Germinal center (tissue), 1 donor: ENCODE results near the gene PRSS22.
A peak's percentile ranks its signal among the peaks of the same experiment; 100 is the strongest.

Experiments used
- DNase-seq: peaks from one replicate; pipeline ENCODE4 v3.0.0; 2012; ENCODE audit warnings: mixed read lengths, low spot score

The PRSS22 gene

DNA sequence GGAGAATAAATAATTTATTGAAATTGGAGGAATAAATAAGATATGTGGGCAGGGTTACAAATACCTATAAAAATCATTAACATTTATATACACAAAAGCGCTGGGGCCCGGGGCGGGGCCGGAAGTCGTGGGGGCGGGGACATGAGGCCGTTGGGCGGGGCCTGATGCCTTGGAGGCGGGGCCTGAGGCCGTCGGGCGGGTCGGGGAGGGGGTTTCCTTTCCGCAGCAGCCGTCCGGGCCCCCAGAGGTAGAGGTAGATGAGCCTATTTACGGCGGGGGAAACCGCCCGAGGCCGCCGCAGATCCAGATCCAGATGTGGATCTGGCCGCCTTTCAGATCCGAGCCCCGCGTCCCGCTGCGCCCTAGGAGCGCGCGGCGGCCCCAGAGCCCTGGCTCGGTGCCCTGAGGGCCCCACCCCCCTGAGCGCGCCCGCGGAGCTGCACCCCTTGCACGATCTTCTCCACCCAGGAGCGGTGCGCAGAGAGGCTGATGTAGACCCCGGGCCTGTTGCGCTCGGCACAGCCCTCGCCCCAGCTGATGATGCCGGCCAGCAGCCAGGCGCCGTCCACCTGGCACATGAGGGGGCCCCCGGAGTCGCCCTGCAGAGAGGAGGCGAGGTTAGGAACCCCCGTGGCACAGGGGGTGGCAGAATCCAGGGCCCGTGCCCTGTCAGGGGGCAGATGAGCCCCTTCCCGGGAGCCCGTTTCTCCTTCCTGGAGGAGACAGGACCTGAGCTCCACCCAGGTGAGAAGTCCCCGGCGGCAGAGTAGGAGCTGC lies 5.1 kb downstream of the PRSS22 start:
- no peak for DNase-seq

- no peak for DNase-seq
Measured at GRCh38 chr16:2852003-2852730, 5.8 kb downstream of the PRSS22 start.

GRCh38 chr16:2848933-2849725 lies 8.8 kb downstream of the PRSS22 start:
- DNase-seq = no peak

- no peak for DNase-seq
Measured at GRCh38 chr16:2846511-2847310, 11.3 kb downstream of the PRSS22 start.

DNA sequence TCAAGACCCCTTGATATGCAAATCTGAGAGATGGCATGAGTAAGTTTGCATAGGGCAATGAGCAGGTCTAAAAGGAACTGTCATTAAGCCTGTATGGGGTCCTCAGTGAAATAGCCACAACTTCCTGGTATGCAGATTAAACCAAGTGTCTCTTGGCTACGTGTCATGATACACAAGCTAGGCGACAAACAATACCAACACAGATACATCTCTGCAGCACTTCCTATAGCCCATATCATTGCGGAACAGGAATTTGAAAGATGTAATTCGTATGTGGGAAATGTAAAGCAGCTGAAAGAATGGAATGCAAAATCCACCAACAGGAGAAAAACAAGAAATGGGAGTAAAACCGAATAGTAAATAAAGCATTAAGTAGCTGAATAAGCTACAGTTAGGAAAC lies 12.9 kb downstream of the PRSS22 start:
- DNase-seq = no peak

- DNase-seq = no peak
Measured at GRCh38 chr16:2843526-2843925, 14.4 kb downstream of the PRSS22 start.

DNA sequence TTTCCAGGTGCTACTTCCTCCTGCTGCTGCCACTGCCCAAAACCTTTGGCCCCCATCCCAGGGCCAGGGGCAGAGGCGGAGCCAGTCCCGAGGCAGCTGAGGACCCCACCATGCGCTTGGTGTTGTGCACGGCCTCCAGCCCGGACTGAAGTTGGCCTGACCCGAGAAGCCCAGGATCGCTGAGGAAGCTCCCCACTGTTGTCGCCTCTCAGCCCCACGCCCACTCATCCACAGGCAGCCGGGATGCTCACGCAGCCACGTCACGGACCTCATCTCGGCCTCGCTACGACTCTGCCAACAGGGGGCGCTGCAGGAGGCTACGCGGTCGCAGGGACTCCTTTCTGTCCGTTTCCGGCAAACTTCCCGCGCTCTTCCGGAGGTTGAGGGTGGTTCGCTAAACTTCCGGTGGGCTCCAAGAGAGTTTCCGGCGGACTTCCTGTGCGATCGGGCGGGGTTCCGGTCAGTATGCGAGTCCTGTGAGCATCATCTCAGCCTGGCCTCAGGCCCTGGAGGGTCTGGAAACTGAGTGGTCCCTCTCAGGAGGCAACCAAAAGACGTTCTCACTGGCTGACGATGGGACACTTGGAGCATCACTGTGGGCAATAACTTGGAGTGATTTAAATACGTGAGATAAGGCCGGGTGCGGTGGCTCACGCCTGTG lies 15.5 kb downstream of the PRSS22 start:
- peak; percentile 35 for DNase-seq

DNA sequence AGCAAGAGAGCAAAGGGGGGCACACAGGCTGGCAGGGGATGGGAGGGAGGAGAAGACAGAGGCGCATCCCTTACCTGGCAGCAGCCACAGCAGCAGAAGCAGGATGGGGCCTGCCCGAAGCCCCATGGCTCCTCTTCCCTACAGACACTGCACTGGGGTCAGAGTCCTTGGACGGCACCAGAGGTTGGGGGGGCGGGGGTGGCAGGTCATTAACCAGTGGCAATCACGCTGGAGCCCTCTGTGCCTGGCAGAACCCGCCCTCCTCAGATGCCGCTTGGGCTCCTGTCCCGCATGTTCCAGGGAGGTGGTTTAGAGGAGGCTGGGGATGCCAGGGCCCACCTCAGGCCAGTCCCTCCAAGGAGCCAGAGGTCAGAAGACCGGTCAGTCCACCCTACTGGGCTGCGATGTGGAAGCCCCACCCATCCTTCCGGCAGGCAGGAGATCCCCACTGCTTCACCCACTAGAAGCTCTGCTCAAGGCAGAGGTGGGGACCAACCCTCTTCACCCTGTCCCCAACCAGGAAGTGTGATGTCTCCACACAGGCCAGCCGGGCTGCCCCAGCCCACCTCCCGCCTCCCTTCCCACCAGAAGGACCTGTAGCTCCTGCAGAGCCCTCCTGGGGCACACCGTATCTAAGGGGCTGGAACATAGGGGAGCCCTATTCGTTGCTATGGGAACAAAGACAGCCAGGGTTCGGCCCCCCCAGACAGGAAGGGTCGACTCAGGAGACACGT lies 16.2 kb downstream of the PRSS22 start:
- DNase-seq = no peak

- DNase-seq = no peak
Measured at GRCh38 chr16:2840914-2841313, 17.1 kb downstream of the PRSS22 start.

DNA sequence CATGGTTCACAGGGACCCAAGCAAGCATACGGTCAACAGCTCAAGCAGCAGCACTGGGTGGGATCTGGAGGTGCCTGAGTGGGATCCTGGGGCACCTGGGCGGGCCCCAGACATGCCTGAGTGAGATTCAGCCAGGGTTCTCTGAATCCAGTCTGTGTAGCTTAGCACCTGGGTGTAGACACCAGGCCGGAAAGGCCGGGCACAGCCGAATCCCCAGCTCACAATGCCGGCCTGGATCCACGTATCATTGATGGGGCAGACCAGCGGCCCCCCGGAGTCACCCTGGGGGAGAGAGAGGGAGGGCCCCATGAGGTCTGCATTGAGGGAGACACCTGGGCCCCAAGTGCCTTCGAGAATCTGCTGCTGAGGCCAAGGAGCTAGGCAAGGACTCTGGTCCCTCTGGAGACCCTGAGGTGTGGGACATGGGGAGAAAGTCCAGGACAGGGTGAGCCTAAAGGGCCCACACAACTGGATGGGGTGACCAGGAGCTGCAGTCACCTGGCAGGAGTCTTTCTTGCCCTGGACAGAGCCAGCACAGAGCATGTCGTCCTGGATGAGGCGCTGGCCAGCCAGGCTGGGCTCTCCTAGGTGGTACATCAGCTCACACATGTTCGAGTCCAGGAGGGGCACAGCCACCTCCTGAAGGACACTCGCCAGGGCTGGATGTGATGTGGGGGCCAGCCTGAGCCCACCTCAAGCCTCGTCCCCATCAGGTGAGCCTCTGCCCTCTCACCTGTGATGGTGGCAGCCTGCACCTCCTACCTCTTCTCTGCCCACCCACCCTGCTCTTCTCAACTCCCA lies 18.1 kb downstream of the PRSS22 start:
- DNase-seq = no peak

DNA sequence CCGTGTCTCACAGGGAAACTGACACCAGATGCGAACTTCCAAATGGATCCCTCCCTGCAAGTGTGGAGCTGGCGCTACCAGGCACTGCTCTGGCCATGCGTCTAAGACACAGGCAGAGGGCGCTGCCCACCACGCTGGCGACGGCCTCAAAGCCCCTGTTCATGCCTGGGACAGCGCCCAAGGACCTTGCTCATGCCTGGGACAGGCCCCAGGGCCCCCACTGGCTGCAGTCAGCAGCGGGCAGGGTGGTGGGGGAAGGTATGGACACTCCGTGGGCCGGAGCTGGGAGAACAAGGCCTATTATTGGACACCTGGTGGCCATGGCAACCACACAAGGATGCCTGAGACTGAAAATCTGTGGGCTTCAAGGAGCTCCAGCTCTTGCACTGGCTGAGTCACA lies 19.0 kb downstream of the PRSS22 start:
- peak; percentile 50 for DNase-seq

- no peak for DNase-seq
Measured at GRCh38 chr16:2836646-2837508, 21.1 kb downstream of the PRSS22 start.

- no peak for DNase-seq
Measured at GRCh38 chr16:2835638-2836493, 22.1 kb downstream of the PRSS22 start.

- no peak for DNase-seq
Measured at GRCh38 chr16:2834968-2835367, 23.0 kb downstream of the PRSS22 start.

DNA sequence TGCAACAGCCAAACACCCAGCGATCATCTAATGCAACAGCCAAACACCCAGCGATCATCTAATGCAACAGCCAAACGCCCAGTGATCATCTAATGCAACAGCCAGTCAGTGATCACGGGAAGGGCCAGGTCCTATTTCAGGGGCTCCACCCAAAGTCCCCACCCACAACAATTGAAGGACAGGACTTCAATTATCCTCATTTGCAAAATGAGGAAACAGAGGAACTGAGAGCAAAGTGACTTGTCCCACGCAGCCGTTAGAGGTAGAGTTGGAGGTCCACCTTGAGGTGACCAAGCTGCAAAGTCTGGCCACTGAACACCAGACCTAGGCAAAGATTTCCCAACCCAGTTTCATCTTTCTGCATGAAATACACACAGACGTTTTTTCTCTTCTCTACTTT lies 24.2 kb downstream of the PRSS22 start:
- no peak for DNase-seq

- DNase-seq = no peak
Measured at GRCh38 chr16:2831203-2831602, 26.8 kb downstream of the PRSS22 start.

DNA sequence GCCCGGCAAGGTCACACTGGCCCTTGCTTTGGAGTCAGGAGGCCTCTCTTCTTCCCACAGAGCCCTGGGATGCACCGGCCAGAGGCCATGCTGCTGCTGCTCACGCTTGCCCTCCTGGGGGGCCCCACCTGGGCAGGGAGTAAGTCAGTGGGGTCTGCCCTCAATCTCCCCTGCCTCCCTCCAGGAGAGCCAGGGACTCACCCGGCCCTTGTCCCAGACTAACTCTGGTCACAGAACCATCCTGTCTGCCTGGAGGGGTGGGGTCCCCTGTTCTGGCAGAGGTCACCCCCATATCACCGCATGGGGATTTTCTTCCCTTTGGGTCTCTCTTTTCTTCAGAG lies 27.6 kb downstream of the PRSS22 start:
- no peak for DNase-seq
